ENCODE measurements around the gene BARX2. TPM values are rescaled to one million over a fixed set of nuclear protein-coding genes. Genes with fewer than 3 reads are reported as not detected.

The BARX2 gene
- total and polyA plus RNA-seq, 2 donors (not counting 3 experiments of a cell fraction or from before 2014, with no cell fraction given) = not detected

DNA sequence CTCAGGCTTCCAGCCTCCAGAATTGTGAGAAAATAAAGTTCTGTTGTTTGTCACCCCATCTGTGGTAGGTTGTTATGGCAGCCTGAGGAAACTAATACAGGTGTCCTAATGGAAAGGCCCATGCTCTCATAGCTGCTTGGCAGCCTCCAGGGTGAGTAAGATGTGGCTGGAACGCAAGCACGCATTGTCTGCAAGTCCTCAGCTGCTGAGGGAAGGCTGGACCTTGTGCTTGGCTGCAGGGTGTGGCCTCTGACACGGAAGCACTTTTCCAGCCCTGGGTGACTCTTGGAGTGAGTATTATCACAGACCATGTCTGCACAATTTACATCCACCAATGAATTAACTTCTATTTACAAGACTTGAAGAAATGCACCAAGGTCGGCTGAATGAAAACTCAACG, 44.4 kb upstream of the BARX2 start:
- DNase-seq (ENCODE audit: low read depth, low spot score) = no peak
- no peaks in the 10 kb centered on the region for H4K20me1 ChIP-seq (replicated peaks; ENCODE audit: control insufficient read depth, extremely low read depth, insufficient read depth, low read length)
- H3K9ac ChIP-seq (replicated peaks; ENCODE audit: extremely low read depth, insufficient read depth, low read length) = no peak overlapping the region
- no peaks in the 10 kb centered on the region for H3K9me3 ChIP-seq (replicated peaks; ENCODE audit: control insufficient read depth, insufficient read depth, low read length)
- no peak overlapping the region for H3K4me3 ChIP-seq (replicated peaks in 1 of 3; ENCODE audit: insufficient read depth in 1 of 3, low read depth in 1 of 3, low read length in 3 of 3)
- no peaks in the 10 kb centered on the region for H3K27me3 ChIP-seq (ENCODE audit: control insufficient read depth in 2 of 2, insufficient read depth in 2 of 2, low read length in 2 of 2)
- FAIRE-seq = no peak
- H3K4me1 ChIP-seq (ENCODE audit: control insufficient read depth, extremely low read depth, insufficient read depth, low read length) = no peaks in the 10 kb centered on the region
- no peak overlapping the region for H2AFZ ChIP-seq (ENCODE audit: low read depth, low read length)
- no peak overlapping the region for H3K27ac ChIP-seq (ENCODE audit: insufficient read depth, low read depth, low read length)
- no TSS peak for BruUV-seq (replicated peaks)
- H3K36me3 ChIP-seq (ENCODE audit: control insufficient read depth in 2 of 2, extremely low read depth in 1 of 2, insufficient read depth in 2 of 2, low read length in 2 of 2) = no peaks in the 10 kb centered on the region
- ChIA-PET POLR2A (no interaction called here), CTCF (interaction anchor here (0.6 to 7.1 kb wide), 40 partner anchors 8 to 446 kb away, joined by 3 to 99 read pairs (median 4); no protein-coding TSS in a partner anchor)
- H3K79me2 ChIP-seq (ENCODE audit: control insufficient read depth, insufficient read depth, low read length) = no peaks in the 10 kb centered on the region
- dilution Hi-C loops (cut with MboI; ENCODE audit: extremely low pct_ligation_motif_present, low sequenced_read_pairs) = no loop called here
- no peak overlapping the region for H3K4me2 ChIP-seq (ENCODE audit: insufficient read depth, low read length)
- intact Hi-C loops (cut with micrococcal nuclease) = loop anchor here (1.0 to 5.0 kb wide), 4 partner anchors 99 to 447 kb away; no protein-coding TSS in a partner anchor
- no peaks in the 10 kb centered on the region for H3K9me1 ChIP-seq (replicated peaks; ENCODE audit: control insufficient read depth, extremely low read depth, insufficient read depth, low read length)
- TF ChIP-seq MYC (IDR thresholded peaks at IDR 0.05; ENCODE audit: low read depth, low read length) (no peak), JUN (IDR thresholded peaks at IDR 0.05; ENCODE audit: borderline replicate concordance, insufficient read depth, insufficient read length, low read depth) (no peak), FOS (IDR thresholded peaks at IDR 0.05; ENCODE audit: borderline replicate concordance, insufficient read depth, low read length) (no peak), GATA2 (IDR thresholded peaks at IDR 0.05; ENCODE audit: insufficient read depth, insufficient read length, low read depth, low read length) (no peak), POLR2AphosphoS5 (IDR thresholded peaks at IDR 0.05; ENCODE audit: insufficient read depth, low read depth, low read length) (no peak), EZH2 (IDR thresholded peaks at IDR 0.05; ENCODE audit: borderline replicate concordance, low read depth, low read length, severe bottlenecking) (no peak), POLR2A (IDR thresholded peaks at IDR 0.05; ENCODE audit: low read depth, low read length) (no peak)
- TF ChIP-seq, protein P1, sequence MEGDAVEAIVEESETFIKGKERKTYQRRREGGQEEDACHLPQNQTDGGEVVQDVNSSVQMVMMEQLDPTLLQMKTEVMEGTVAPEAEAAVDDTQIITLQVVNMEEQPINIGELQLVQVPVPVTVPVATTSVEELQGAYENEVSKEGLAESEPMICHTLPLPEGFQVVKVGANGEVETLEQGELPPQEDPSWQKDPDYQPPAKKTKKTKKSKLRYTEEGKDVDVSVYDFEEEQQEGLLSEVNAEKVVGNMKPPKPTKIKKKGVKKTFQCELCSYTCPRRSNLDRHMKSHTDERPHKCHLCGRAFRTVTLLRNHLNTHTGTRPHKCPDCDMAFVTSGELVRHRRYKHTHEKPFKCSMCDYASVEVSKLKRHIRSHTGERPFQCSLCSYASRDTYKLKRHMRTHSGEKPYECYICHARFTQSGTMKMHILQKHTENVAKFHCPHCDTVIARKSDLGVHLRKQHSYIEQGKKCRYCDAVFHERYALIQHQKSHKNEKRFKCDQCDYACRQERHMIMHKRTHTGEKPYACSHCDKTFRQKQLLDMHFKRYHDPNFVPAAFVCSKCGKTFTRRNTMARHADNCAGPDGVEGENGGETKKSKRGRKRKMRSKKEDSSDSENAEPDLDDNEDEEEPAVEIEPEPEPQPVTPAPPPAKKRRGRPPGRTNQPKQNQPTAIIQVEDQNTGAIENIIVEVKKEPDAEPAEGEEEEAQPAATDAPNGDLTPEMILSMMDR (IDR thresholded peaks at IDR 0.05; ENCODE audit: extremely low read depth in 1 of 2, insufficient read depth in 1 of 2, low read depth in 1 of 2, low read length in 2 of 2) = no peak
- TF ChIP-seq, protein P2, sequence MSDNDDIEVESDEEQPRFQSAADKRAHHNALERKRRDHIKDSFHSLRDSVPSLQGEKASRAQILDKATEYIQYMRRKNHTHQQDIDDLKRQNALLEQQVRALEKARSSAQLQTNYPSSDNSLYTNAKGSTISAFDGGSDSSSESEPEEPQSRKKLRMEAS (IDR thresholded peaks at IDR 0.05; ENCODE audit: insufficient read depth, insufficient read length) = no peak

Measured in endothelial cell of umbilical vein (primary cell).